GM21515 (cell line): ENCODE data around the gene C10orf88.
"Not testable (repeated sequence)": the region's sequence is repeated elsewhere in the genome, so short reads cannot be mapped to it uniquely, and the experiment has no call there.

Experiments used
- ATAC-seq: cut with Tn5 transposase; IDR thresholded peaks from one replicate; pipeline ENCODE4 v1.9.1; 2021; ENCODE audit not compliant: unreplicated experiment

Gene C10orf88

GRCh38 chr10:122966879-122967278 lies 12.9 kb upstream of the C10orf88 start:
- ATAC-seq, result no peak

GRCh38 chr10:122962405-122962804 lies 8.4 kb upstream of the C10orf88 start:
- no peak for ATAC-seq

- ATAC-seq, result no peak
These were observed 3.4 kb upstream of the C10orf88 start for GRCh38 chr10:122957474-122957873.

GRCh38 chr10:122955892-122956291 lies 1.9 kb upstream of the C10orf88 start:
- ATAC-seq, result no peak

GRCh38 chr10:122954731-122955050 lies 664 bp upstream of the C10orf88 start:
- ATAC-seq, result no peak

- ATAC-seq, result no peak
These were observed 4.7 kb downstream of the C10orf88 start for GRCh38 chr10:122949296-122949695.

- no peak for ATAC-seq
These were observed 14.0 kb downstream of the C10orf88 start for GRCh38 chr10:122939856-122940543.

GRCh38 chr10:122939133-122939855 lies 14.7 kb downstream of the C10orf88 start:
- ATAC-seq, result no peak

GRCh38 chr10:122931088-122931906 lies 22.7 kb downstream of the C10orf88 start:
- no peak for ATAC-seq

GRCh38 chr10:122930140-122930539 lies 23.9 kb downstream of the C10orf88 start:
- no peak for ATAC-seq

- no peak for ATAC-seq
These were observed 38.3 kb downstream of the C10orf88 start for GRCh38 chr10:122915700-122916099.

- no peak for ATAC-seq
These were observed 42.0 kb downstream of the C10orf88 start for GRCh38 chr10:122911889-122912484.

- ATAC-seq, result no peak
These were observed 43.7 kb downstream of the C10orf88 start, which contains the start of gene FAM24A for GRCh38 chr10:122910310-122910709. TSS of gene FAM24A (plus strand) at chr10:122910610. CDS start at chr10:122911635, 1,025 bp downstream.

GRCh38 chr10:122903861-122904260 lies 50.2 kb downstream of the C10orf88 start:
- ATAC-seq, result not testable (repeated sequence)

GRCh38 chr10:122894261-122894944 lies 59.6 kb downstream of the C10orf88 start:
- ATAC-seq, result no peak

- ATAC-seq, result no peak
These were observed 69.9 kb downstream of the C10orf88 start for GRCh38 chr10:122884166-122884565.

- ATAC-seq, result no peak
These were observed 71.3 kb downstream of the C10orf88 start for GRCh38 chr10:122882766-122883165.
